Thymus (tissue), 11 donors: ENCODE results near the gene RYR1. TPM values are rescaled to one million over a fixed set of nuclear protein-coding genes. Genes with fewer than 3 reads are reported as not detected.
"Not testable (repeated sequence)": the region's sequence is repeated elsewhere in the genome, so short reads cannot be mapped to it uniquely, and the experiment has no call there.

Experiments
- DNase-seq, 9 donors: peaks; one replicate each; pipeline ENCODE4 v3.0.0-alpha.2; 2013; ENCODE audit warnings: low spot score in 9 of 9, low read depth in 6 of 9, missing footprints in 1 of 9
- H3K27ac ChIP-seq, 2 donors: one replicate each; pipeline ENCODE4 v1.5.1; 2013; ENCODE audit warnings: control low read depth in 1 of 2, low read depth in 1 of 2, low read length in 1 of 2, mild to moderate bottlenecking in 1 of 2, moderate library complexity in 1 of 2
- H3K27me3 ChIP-seq, 2 donors: one replicate each; pipeline ENCODE4 v1.5.1; 2013; ENCODE audit warnings: low read length in 1 of 2; ENCODE audit not compliant: control insufficient read depth in 2 of 2, insufficient read depth in 1 of 2
- H3K36me3 ChIP-seq, 2 donors: one replicate each; pipeline ENCODE4 v1.5.1; 2013; ENCODE audit warnings: low read length in 1 of 2, mild to moderate bottlenecking in 1 of 2, moderate library complexity in 1 of 2; ENCODE audit not compliant: control insufficient read depth in 2 of 2, insufficient read depth in 2 of 2
- H3K4me1 ChIP-seq, 2 donors: one replicate each; pipeline ENCODE4 v1.5.1; 2013; ENCODE audit warnings: low read length in 2 of 2; ENCODE audit not compliant: control insufficient read depth in 2 of 2, insufficient read depth in 2 of 2
- H3K4me3 ChIP-seq, 2 donors: one replicate each; pipeline ENCODE4 v1.5.1; 2013; ENCODE audit warnings: low read length in 2 of 2, control low read depth in 1 of 2, mild to moderate bottlenecking in 1 of 2
- H3K9me3 ChIP-seq, 2 donors: one replicate each; pipeline ENCODE4 v1.5.1; 2013; ENCODE audit warnings: low read length in 1 of 2, mild to moderate bottlenecking in 1 of 2; ENCODE audit not compliant: control insufficient read depth in 2 of 2, insufficient read depth in 1 of 2
- WGBS: extraction: QIAGEN DNeasy Blood & Tissue Kit; methylation state at CpG from one replicate; pipeline ENCODE4 v1.1.7; 2013; 5-methylcytosine and 5-hydroxymethylcytosine counted together
- polyA plus RNA-seq: library from polyadenylated mRNA; stranded (reverse); fragments of 200-250 nt; gene quantifications from one replicate; pipeline ENCODE4 v1.2.3, GENCODE V29; 2013
- total RNA-seq: library from RNA; stranded (reverse); fragments of 120-200 nt; gene quantifications from one replicate; pipeline ENCODE4 v1.2.4, GENCODE V29; 2013
- donor health status: healthy.

Gene RYR1
- total and polyA plus RNA-seq, 2 donors = 1.1 to 1.8 TPM

DNA sequence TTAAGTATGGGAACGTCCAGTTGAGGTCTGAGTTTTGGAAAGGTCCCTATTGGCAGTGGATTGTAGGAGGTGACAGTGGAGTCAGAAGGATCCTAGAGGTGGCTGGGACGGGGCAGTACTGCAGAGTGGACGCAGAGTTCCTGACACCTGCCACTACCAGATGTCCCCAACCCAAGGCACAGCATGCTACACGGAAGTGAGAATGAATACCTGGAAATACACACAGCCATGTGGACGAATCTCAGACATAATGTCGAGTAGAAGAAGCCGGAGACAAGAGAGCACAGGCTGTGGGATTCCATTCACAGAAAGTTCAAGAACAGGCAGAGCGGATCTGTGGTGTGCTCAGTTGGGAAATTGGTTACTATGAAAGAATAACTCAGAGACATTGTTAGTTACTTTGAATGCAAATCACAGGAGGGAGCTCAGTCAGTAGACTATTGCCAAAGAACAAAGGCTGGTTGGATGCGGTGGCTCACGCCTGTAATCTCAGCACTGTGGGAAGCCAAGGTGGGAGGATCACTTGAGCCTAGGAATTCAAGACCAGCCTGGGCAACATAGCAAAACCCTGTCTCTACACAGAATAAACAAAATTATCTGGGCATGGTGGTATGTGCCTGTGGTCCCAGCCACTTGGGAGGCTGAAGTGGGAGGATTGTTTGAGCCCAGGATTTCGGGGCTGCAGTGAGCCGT is 37.4 kb downstream of the RYR1 start:
- DNase-seq = no peak
- Histone ChIP-seq H3K4me3 (no peak overlapping the region), H3K36me3 (no peaks in the 10 kb centered on the region), H3K27ac (no peak overlapping the region), H3K9me3 (no peaks in the 10 kb centered on the region), H3K27me3 (no peaks in the 10 kb centered on the region), H3K4me1 (no peaks in the 10 kb centered on the region)
- 87% methylated on average over 12 of the region's 12 CpGs for WGBS

DNA sequence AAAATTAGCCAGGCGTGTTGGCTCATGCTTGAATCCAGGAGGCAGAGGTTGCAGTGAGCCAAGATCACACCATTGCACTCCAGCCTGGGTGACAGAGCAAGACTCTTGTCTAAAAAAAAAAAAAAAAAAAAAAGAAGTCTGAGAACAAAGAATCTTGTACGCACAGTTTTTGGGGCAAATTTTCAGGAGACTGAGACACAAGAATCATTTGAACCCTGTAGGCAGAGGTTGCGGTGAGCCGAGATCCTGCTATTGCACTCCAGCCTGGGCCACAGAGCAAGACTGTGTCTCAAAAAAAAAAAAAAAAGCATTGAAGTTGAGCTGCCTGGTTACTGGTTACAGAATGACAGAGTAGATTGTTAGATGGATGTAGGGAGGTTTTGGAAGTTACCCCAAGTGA is 39.2 kb downstream of the RYR1 start:
- not testable (repeated sequence) for H3K36me3 ChIP-seq, H3K9me3 ChIP-seq, H3K27ac ChIP-seq, DNase-seq, H3K4me1 ChIP-seq, H3K4me3 ChIP-seq, H3K27me3 ChIP-seq
- WGBS = 97% methylated on average over 4 of the region's 4 CpGs

DNA sequence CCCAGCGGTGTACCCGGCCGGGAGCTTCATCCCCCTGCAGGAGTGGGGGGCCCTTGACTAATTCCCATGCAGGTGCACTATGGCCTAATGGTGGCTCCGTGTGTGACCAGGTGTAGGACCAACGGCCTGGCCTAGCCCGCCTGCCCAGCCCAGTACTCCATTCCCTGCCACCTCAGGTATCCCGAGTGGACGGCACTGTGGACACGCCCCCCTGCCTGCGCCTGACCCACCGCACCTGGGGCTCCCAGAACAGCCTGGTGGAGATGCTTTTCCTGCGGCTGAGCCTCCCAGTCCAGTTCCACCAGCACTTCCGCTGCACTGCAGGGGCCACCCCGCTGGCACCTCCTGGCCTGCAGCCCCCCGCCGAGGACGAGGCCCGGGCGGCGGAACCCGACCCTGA is 39.7 kb downstream of the RYR1 start:
- Histone ChIP-seq H3K4me3 (no peak overlapping the region), H3K4me1 (no peaks in the 10 kb centered on the region), H3K27me3 (no peaks in the 10 kb centered on the region), H3K9me3 (peaks cover 0 to under 1% of the 10 kb centered on the region in 2 donors), H3K36me3 (no peaks in the 10 kb centered on the region), H3K27ac (no peak overlapping the region)
- DNase-seq = no peak
- 95% methylated on average over 21 of the region's 21 CpGs for WGBS

DNA sequence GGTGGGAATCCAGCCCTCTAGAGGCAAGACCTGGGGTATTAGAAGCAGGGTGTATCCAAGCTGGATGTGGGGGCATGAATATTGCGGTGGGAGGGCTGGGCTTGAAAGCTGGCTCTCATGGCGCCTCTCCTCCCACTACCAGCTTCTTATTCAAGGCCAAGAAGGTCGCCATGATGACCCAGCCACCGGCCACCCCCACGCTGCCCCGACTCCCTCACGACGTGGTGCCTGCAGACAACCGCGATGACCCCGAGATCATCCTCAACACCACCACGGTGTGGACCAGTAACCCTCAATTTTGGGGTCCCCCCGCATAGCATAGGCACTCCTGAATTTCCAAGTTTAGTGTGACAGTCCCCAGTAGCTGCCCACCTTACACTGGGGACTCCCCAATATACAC is 41.7 kb downstream of the RYR1 start:
- Histone ChIP-seq H3K4me1 (no peaks in the 10 kb centered on the region), H3K27me3 (no peaks in the 10 kb centered on the region), H3K36me3 (no peaks in the 10 kb centered on the region), H3K9me3 (peaks cover 0 to 1% of the 10 kb centered on the region in 2 donors), H3K4me3 (no peak overlapping the region), H3K27ac (no peak overlapping the region)
- DNase-seq = no peak
- WGBS = 95% methylated on average over 13 of the region's 13 CpGs

DNA sequence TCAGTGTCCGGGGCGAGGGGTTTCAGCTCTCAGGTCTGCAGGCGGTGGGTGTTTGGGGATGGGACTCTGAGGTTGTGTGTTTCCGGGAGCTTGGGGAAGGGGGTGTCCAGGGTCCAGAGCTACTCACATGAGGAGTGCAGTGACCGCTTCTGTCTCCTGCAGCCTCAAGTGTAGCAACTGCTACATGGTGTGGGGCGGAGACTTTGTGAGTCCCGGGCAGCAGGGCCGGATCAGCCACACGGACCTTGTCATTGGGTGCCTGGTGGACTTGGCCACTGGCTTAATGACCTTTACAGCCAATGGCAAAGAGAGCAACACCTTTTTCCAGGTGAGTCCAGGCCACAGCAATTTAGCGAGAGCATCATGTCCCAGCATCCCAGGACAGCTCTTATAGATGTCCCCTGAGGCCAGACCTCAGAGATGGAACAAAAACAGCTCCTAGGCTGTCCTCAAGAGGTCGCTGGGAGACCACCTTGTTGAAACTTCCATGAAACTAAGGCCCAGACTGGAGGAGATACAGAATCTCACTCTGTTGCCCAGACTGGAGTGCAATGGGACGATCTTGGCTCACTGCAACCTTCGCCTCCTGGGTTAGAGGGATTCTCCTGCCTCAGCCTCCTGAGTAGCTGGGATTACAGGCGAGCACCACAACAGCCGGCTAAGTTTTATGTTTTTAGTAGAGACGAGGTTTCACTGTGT is 44.9 kb downstream of the RYR1 start:
- H3K27ac ChIP-seq = no peak overlapping the region
- H3K9me3 ChIP-seq = peaks cover 0 to 1% of the 10 kb centered on the region in 2 donors
- 91% methylated on average over 16 of the region's 16 CpGs for WGBS
- no peak overlapping the region for H3K4me3 ChIP-seq
- H3K4me1 ChIP-seq = no peaks in the 10 kb centered on the region
- no peaks in the 10 kb centered on the region for H3K36me3 ChIP-seq
- no peak for DNase-seq
- no peaks in the 10 kb centered on the region for H3K27me3 ChIP-seq

DNA sequence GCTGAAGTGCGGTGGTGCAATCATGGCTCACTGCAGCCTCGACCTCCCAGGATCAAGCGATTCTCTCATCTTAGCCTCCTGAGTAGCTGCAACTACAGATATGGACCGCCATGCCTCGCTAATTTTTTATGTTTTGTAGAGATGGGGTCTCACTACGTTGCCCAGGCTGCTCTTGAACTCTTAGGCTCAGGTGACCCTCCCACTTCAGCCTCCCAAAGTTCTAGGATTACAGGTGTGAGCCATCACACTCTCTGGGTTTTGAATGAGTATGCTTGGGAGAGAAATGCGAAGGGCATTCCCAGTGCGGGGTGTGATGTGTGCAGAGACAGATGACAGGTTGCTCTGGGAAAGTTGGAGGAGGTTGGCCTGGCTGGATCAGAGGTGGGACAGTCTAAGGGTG is 49.0 kb downstream of the RYR1 start:
- peaks cover 0 to 1% of the 10 kb centered on the region in 2 donors for H3K9me3 ChIP-seq
- H3K4me1 ChIP-seq = no peaks in the 10 kb centered on the region
- WGBS = 92% methylated on average over 8 of the region's 8 CpGs
- no peak overlapping the region for H3K4me3 ChIP-seq
- H3K36me3 ChIP-seq = no peaks in the 10 kb centered on the region
- H3K27ac ChIP-seq = no peak overlapping the region
- no peaks in the 10 kb centered on the region for H3K27me3 ChIP-seq
- DNase-seq = no peak

DNA sequence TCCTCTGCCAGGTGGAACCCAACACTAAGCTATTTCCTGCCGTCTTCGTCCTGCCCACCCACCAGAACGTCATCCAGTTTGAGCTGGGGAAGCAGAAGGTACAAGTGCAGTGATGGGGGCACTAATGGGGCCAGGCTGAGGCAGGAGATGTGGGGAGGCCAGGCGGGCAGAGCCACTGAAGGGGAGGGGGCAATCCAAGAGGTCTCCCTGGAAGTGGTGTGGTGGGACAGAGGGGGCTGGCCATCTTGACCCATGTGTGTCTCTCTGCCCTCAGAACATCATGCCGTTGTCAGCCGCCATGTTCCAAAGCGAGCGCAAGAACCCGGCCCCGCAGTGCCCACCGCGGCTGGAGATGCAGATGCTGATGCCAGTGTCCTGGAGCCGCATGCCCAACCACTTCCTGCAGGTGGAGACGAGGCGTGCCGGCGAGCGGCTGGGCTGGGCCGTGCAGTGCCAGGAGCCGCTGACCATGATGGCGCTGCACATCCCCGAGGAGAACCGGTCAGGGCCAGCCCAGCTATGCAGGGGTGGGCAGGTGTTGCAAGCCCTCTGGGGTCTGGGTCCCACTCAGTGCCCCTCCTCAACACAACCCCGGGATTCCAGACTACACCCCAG is 49.6 kb downstream of the RYR1 start:
- peaks cover 0 to 1% of the 10 kb centered on the region in 2 donors for H3K9me3 ChIP-seq
- 90% methylated on average over 24 of the region's 24 CpGs for WGBS
- H3K27ac ChIP-seq = no peak overlapping the region
- H3K4me3 ChIP-seq = no peak overlapping the region
- no peaks in the 10 kb centered on the region for H3K4me1 ChIP-seq
- no peak for DNase-seq
- H3K27me3 ChIP-seq = no peaks in the 10 kb centered on the region
- no peaks in the 10 kb centered on the region for H3K36me3 ChIP-seq

DNA sequence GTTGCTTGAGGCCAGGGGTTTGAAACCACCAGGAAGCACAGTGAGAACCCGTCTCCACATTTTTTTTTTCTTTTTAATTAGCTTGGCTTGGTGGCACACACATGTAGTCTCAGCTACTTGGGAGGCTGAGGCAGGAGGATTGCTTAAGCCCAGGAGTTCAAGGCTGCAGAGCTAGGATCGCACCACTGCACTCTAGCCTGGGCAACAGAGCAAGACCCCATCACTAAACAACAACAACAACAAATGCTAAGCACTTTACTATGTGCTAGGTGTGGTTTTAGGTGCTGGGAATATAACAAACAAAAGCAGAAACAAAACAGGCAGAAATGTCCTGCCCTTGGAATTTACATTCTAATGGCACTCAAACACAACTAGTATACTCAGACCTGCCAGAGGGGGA is 51.3 kb downstream of the RYR1 start:
- DNase-seq = no peak
- H3K4me3 ChIP-seq = no peak overlapping the region
- H3K27ac ChIP-seq = no peak overlapping the region
- 73% methylated on average over 2 of the region's 2 CpGs for WGBS
- H3K36me3 ChIP-seq = no peaks in the 10 kb centered on the region
- H3K27me3 ChIP-seq = no peaks in the 10 kb centered on the region
- no peaks in the 10 kb centered on the region for H3K9me3 ChIP-seq
- H3K4me1 ChIP-seq = no peaks in the 10 kb centered on the region

DNA sequence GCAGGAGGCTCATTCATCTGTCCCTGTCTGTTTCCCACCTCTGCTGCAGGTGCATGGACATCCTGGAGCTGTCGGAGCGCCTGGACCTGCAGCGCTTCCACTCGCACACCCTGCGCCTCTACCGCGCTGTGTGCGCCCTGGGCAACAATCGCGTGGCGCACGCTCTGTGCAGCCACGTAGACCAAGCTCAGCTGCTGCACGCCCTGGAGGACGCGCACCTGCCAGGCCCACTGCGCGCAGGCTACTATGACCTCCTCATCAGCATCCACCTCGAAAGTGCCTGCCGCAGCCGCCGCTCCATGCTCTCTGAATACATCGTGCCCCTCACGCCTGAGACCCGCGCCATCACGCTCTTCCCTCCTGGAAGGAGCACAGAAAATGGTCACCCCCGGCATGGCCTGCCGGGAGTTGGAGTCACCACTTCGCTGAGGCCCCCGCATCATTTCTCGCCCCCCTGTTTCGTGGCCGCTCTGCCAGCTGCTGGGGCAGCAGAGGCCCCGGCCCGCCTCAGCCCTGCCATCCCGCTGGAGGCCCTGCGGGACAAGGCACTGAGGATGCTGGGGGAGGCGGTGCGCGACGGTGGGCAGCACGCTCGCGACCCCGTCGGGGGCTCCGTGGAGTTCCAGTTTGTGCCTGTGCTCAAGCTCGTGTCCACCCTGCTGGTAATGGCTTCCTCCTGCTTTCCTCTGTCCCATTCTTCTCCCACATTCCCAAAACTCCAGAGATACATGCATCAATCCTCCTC is 52.2 kb downstream of the RYR1 start:
- no peaks in the 10 kb centered on the region for H3K36me3 ChIP-seq
- H3K4me3 ChIP-seq = no peak overlapping the region
- H3K27ac ChIP-seq = no peak overlapping the region
- no peaks in the 10 kb centered on the region for H3K27me3 ChIP-seq
- no peak for DNase-seq
- H3K4me1 ChIP-seq = no peaks in the 10 kb centered on the region
- no peaks in the 10 kb centered on the region for H3K9me3 ChIP-seq
- WGBS = 97% methylated on average over 49 of the region's 49 CpGs
